HG02943 (cell line): Measurements from ENCODE around the gene PIANP.

ENCODE experiments used
- ATAC-seq: cut with Tn5 transposase; IDR thresholded peaks from one replicate; pipeline ENCODE4 v1.9.1; 2021; ENCODE audit warnings: mild to moderate bottlenecking, low read depth, moderate library complexity; ENCODE audit not compliant: unreplicated experiment

The PIANP gene

GRCh38 chr12:6676962-6677361 is 23.7 kb downstream of the PIANP start:
- no peak for ATAC-seq

- no peak for ATAC-seq
Measured at GRCh38 chr12:6672143-6672542, 28.5 kb downstream of the PIANP start.

DNA sequence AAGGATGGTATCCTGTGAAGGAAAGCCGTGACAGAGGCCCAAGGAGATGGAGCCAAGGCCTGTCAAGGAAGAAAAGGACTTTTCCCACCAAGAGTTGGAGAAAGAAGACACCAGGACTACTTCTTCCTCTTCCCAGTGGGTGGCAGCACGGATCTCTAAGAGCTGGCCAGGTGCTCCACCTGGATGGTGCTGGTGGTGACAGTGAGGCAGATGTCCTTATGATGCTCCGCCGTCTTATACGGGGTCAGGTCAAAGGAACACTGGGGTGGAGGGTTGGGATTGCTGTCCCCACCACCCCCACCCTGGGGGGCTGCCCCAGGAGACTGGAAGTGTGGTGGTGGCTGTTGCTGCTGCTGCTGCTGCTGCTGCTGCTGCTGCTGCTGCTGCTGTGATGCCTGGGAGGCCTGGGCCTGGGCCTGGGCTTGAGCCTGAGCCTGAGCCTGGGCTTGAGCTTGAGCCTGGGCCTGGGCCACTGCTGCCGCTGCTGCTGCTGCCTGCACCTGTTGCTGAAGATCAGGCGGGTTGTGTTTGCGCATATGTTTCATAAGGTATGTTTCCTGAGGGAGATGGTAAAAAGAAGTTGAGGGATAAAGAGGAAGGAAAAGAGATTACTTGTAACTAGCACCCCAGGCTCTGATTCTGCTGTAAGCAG is 32.9 kb downstream of the PIANP start:
- ATAC-seq: no peak

- ATAC-seq: no peak
Measured at GRCh38 chr12:6666211-6666610, 34.4 kb downstream of the PIANP start.

- ATAC-seq: no peak
Measured at GRCh38 chr12:6664902-6665301, 35.7 kb downstream of the PIANP start.

GRCh38 chr12:6662906-6663742 is 37.5 kb downstream of the PIANP start, which contains the start of gene ING4:
Gene ING4, minus strand, starts transcription at chr12:6663119. Its CDS starts 18 bp downstream, at chr12:6663101.
- peak; percentile 95 for ATAC-seq

- ATAC-seq: no peak
Measured at GRCh38 chr12:6662602-6662905, 38.1 kb downstream of the PIANP start.

- ATAC-seq: no peak
Measured at GRCh38 chr12:6653987-6654386, 46.6 kb downstream of the PIANP start.

DNA sequence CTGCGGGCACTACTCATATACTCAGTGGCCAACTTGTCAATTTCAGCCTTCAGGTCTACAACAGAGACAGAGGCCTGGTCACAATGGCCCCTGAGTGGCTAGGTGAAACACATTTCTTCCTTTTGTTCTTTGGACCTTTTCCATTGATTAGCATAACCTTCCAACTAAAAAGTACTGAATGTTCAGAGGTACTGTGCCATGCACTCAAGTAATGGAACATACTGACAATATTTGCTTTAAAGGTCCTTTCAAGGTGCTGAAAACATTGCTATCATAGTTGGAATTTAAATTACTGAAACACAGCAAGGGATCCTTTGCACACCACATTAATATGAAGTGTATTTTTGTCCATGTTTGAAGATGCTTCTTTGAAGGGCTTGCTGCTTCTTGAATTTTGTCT is 47.3 kb downstream of the PIANP start:
- no peak for ATAC-seq

DNA sequence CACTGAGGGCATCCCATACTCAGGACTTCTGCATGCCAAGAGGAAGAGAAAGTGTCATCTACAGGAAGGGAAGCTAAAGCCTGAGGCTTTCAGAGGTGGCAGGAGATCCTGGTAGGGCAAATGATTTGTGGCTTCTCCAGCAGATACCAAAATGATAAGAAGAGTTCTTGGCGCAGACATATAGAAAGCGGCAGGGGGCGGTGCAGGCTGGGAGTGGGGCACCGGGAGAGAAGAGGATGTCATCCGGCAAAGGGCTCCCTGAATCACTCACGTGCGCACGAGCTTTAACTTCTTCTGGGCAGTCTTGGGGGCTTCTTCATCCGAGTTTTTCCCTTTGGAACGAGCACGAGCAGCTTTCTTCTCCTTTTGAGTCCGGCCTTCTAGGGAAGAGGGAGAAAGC is 48.2 kb downstream of the PIANP start:
- ATAC-seq: no peak

- no peak for ATAC-seq
Measured at GRCh38 chr12:6650832-6651231, 49.8 kb downstream of the PIANP start.

- no peak for ATAC-seq
Measured at GRCh38 chr12:6647083-6647604, 53.5 kb downstream of the PIANP start, which contains the start of gene ACRBP. Gene ACRBP, minus strand, starts transcription at chr12:6647432. Its CDS starts 66 bp downstream, at chr12:6647366.

- no peak for ATAC-seq
Measured at GRCh38 chr12:6646276-6647082, 54.1 kb downstream of the PIANP start.

- ATAC-seq: no peak
Measured at GRCh38 chr12:6644903-6645302, 55.7 kb downstream of the PIANP start.

DNA sequence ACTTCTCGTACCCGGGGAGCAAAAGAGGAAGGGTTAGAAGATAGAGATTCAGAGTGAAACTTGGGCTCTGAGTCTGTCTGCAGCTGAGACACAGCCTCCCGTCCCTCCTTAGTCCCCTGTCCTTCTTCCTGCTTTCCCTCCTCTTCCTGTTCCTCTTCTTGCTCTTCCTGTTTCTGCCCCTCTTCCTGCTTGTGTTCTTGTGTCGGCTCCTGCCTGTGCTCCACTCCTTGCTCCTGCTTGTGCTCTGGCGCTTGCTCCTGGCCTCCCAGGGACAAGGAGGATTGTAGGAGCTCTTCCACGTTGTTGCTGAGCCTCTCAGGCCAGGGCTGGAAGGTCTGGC is 56.4 kb downstream of the PIANP start:
- ATAC-seq: no peak
